Measurements from ENCODE around the gene SHISA2. TPM values are rescaled to one million over a fixed set of nuclear protein-coding genes. Genes with fewer than 3 reads are reported as not detected.

Gene SHISA2
- total and polyA plus RNA-seq, 2 of the 8 experiments (the other 6 are each of a cell fraction or from before 2014, with no cell fraction given), result 10.2 to 23.8 TPM

DNA sequence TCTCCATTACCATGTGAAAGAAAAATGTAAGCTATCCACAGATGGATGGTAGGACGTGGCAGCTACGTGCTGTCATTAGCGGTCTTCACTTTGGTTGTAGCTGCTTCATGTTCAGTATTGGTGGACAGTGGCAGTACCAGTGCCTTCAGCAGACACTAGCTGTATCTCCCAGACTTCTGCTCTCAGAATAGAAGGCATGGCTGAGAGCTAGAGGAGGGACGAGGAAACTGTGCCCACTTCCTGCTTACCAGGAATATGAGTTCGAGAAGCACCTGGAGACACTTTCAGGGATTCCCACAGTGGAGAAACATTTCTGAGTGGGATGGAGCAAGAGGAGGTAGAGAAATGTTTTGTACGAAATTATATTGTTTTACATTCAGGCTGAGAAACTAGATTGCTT lies 6.9 kb upstream of the SHISA2 start:
- H4K8ac ChIP-seq (ENCODE audit: extremely low read depth, insufficient read depth, low read length), result no peak overlapping the region
- no peak overlapping the region for H3K56ac ChIP-seq (replicated peaks; ENCODE audit: insufficient read length, low read depth, low read length)
- no peak overlapping the region for H3K23ac ChIP-seq (ENCODE audit: insufficient read length)
- no peak overlapping the region for H3K4me3 ChIP-seq (ENCODE audit: extremely low read depth in 1 of 4, insufficient read depth in 2 of 4, low read depth in 3 of 4, low read length in 4 of 4)
- no peak overlapping the region for H3K18ac ChIP-seq (ENCODE audit: extremely low read depth, low read length)
- 0 out of 2 replicates have a peak overlapping the region, but pooled peaks have one; percentile 73 for H2AFZ ChIP-seq (ENCODE audit: low read length)
- no peak overlapping the region for H3K27ac ChIP-seq (ENCODE audit: low read depth, low read length)
- no peak overlapping the region for H4K5ac ChIP-seq (ENCODE audit: insufficient read length, low read depth, low read length)
- no peaks in the 10 kb centered on the region for H3K4me1 ChIP-seq (replicated peaks in 1 of 4; ENCODE audit: control insufficient read depth in 3 of 4, insufficient read depth in 4 of 4, low read length in 3 of 4)
- H3K9me3 ChIP-seq (ENCODE audit: insufficient read depth in 2 of 2, low read depth in 1 of 2, low read length in 1 of 2), result no peaks in the 10 kb centered on the region
- FAIRE-seq, result no peak
- no peak for DNase-seq (ENCODE audit: low read depth in 1 of 2, low spot score in 2 of 2)
- ChIA-PET POLR2A (ENCODE audit: partially characterized antibody) (no interaction called here), CTCF (ENCODE audit: partially characterized antibody) (interaction anchor here (1.3 to 1.8 kb wide), 3 partner anchors 13 to 30 kb away, joined by 3 to 6 read pairs (median 5); no protein-coding TSS in a partner anchor)
- H3K4ac ChIP-seq (replicated peaks; ENCODE audit: insufficient read length, low read depth, low read length), result no peak overlapping the region
- no peak overlapping the region for H2BK120ac ChIP-seq (replicated peaks; ENCODE audit: low read depth, low read length)
- no peak overlapping the region for H3K4me2 ChIP-seq (ENCODE audit: insufficient read depth in 1 of 2, low read depth in 2 of 2, low read length in 2 of 2)
- H2BK5ac ChIP-seq (ENCODE audit: low read depth, low read length), result no peak overlapping the region
- no peak overlapping the region for H2AK5ac ChIP-seq (ENCODE audit: low read depth, low read length)
- no peak overlapping the region for H4K91ac ChIP-seq (replicated peaks; ENCODE audit: insufficient read length, low read length)
- H2BK15ac ChIP-seq (ENCODE audit: low read length), result no peak overlapping the region
- no peak overlapping the region for H3K9ac ChIP-seq (replicated peaks in 1 of 4; ENCODE audit: extremely low read depth in 1 of 4, low read depth in 3 of 4, low read length in 3 of 4)
- no peak overlapping the region for H3K14ac ChIP-seq (ENCODE audit: insufficient read length)
- H3K23me2 ChIP-seq (ENCODE audit: low read depth, low read length), result no peaks in the 10 kb centered on the region
- H3K79me2 ChIP-seq (ENCODE audit: control insufficient read depth in 1 of 2, insufficient read depth in 2 of 2, low read length in 2 of 2), result no peaks in the 10 kb centered on the region
- no peaks in the 10 kb centered on the region for H3K79me1 ChIP-seq (ENCODE audit: low read depth, low read length)
- no peaks in the 10 kb centered on the region for H3K36me3 ChIP-seq (ENCODE audit: control insufficient read depth in 2 of 4, insufficient read depth in 4 of 4, low read length in 3 of 4)
- peak overlapping the region; percentile 82; the same call in 1 of the 2 replicates for H2BK20ac ChIP-seq (ENCODE audit: low read length)
- H4K20me1 ChIP-seq (replicated peaks in 1 of 2; ENCODE audit: control insufficient read depth in 1 of 2, insufficient read depth in 2 of 2, low read length in 2 of 2), result no peaks in the 10 kb centered on the region
- no peak overlapping the region for H2BK12ac ChIP-seq (ENCODE audit: low read depth, low read length)
- WGBS, 2 experiments (ENCODE audit: extremely low coverage in 1 of 2, insufficient coverage in 1 of 2, insufficient read length in 1 of 2, insufficient replicate concordance in 2 of 2, low coverage in 1 of 2, low lambda C conversion rate in 2 of 2, missing lambda C conversion rate in 1 of 2), result 89% methylated on average over 6 of the region's 6 CpGs; no CpG with 5 or more reads in 1 of the 2 experiments
- peaks cover 0 to under 1% (median under 1%) of the 10 kb centered on the region in 4 experiments; a peak in 1 of 7 replicates for H3K27me3 ChIP-seq (replicated peaks in 1 of 4; ENCODE audit: control insufficient read depth in 3 of 4, extremely low read depth in 1 of 4, insufficient read depth in 3 of 4, low read length in 3 of 4)
- no peak for TF ChIP-seq RBBP5 (IDR thresholded peaks at IDR 0.05; ENCODE audit: borderline replicate concordance, low read depth, low read length)
- TF ChIP-seq, protein P1, sequence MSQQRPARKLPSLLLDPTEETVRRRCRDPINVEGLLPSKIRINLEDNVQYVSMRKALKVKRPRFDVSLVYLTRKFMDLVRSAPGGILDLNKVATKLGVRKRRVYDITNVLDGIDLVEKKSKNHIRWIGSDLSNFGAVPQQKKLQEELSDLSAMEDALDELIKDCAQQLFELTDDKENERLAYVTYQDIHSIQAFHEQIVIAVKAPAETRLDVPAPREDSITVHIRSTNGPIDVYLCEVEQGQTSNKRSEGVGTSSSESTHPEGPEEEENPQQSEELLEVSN (IDR thresholded peaks at IDR 0.05), result no peak
- no peak for TF ChIP-seq BCL11A (IDR thresholded peaks at IDR 0.05; ENCODE audit: low read depth in 2 of 2, low read length in 2 of 2)
- TF ChIP-seq EZH2 (IDR thresholded peaks at IDR 0.05; ENCODE audit: low read depth, low read length, severe bottlenecking), result no peak
- TF ChIP-seq, protein P2, sequence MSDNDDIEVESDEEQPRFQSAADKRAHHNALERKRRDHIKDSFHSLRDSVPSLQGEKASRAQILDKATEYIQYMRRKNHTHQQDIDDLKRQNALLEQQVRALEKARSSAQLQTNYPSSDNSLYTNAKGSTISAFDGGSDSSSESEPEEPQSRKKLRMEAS (IDR thresholded peaks at IDR 0.05), result no peak
- no peak for TF ChIP-seq RFX5 (IDR thresholded peaks at IDR 0.05; ENCODE audit: borderline replicate concordance, low read depth, low read length)
- no peak for TF ChIP-seq ASH2L (IDR thresholded peaks at IDR 0.05; ENCODE audit: low read length)
- no peak for TF ChIP-seq GTF2F1 (IDR thresholded peaks at IDR 0.05; ENCODE audit: borderline replicate concordance, low read depth, low read length)
- no peak for TF ChIP-seq FOSL1 (IDR thresholded peaks at IDR 0.05; ENCODE audit: insufficient read depth, low read depth, low read length)
- TF ChIP-seq EGR1 (IDR thresholded peaks at IDR 0.05; ENCODE audit: borderline replicate concordance, low read depth, low read length), result no peak
- TF ChIP-seq ZNF274 (IDR thresholded peaks at IDR 0.05; ENCODE audit: borderline replicate concordance, extremely low read depth, low read length), result no peak
- no peak for TF ChIP-seq RXRA (IDR thresholded peaks at IDR 0.05; ENCODE audit: insufficient read depth, low read depth, low read length)
- no peak for TF ChIP-seq EP300 (IDR thresholded peaks at IDR 0.05; ENCODE audit: borderline replicate concordance in 1 of 2, low read depth in 2 of 2, low read length in 2 of 2)
